HG02623 (cell line): ENCODE results near the gene CEP250.
"Not testable (repeated sequence)": the region's sequence is repeated elsewhere in the genome, so short reads cannot be mapped to it uniquely, and the experiment has no call there.

ENCODE experiments used
- ATAC-seq: cut with Tn5 transposase; IDR thresholded peaks from one replicate; pipeline ENCODE4 v1.9.1; 2021; ENCODE audit warnings: moderate library complexity; ENCODE audit not compliant: unreplicated experiment

CEP250 gene

GRCh38 chr20:35456700-35457099 lies 1.3 kb downstream of the CEP250 start:
- ATAC-seq: not testable (repeated sequence)

GRCh38 chr20:35457539-35457938 lies 2.1 kb downstream of the CEP250 start:
- ATAC-seq: not testable (repeated sequence)

GRCh38 chr20:35458388-35458787 lies 3.0 kb downstream of the CEP250 start:
- no peak for ATAC-seq

- ATAC-seq: no peak
Observed at GRCh38 chr20:35461620-35462019, 6.2 kb downstream of the CEP250 start.

- ATAC-seq: no peak
Observed at GRCh38 chr20:35462351-35462750, 7.0 kb downstream of the CEP250 start.

GRCh38 chr20:35463455-35464300 lies 8.3 kb downstream of the CEP250 start:
- ATAC-seq: no peak

- no peak for ATAC-seq
Observed at GRCh38 chr20:35465976-35466375, 10.6 kb downstream of the CEP250 start.

GRCh38 chr20:35466856-35467255 lies 11.5 kb downstream of the CEP250 start:
- ATAC-seq: no peak

GRCh38 chr20:35467339-35468224 lies 12.2 kb downstream of the CEP250 start:
- ATAC-seq: no peak

GRCh38 chr20:35468671-35469334 lies 13.4 kb downstream of the CEP250 start:
- ATAC-seq: no peak

GRCh38 chr20:35472209-35472608 lies 16.8 kb downstream of the CEP250 start:
- no peak for ATAC-seq

- no peak for ATAC-seq
Observed at GRCh38 chr20:35473684-35474083, 18.3 kb downstream of the CEP250 start.

- no peak for ATAC-seq
Observed at GRCh38 chr20:35474303-35474871, 19.0 kb downstream of the CEP250 start.

- ATAC-seq: no peak
Observed at GRCh38 chr20:35476288-35476687, 20.9 kb downstream of the CEP250 start.

GRCh38 chr20:35478804-35479472 lies 23.5 kb downstream of the CEP250 start:
- ATAC-seq: no peak

- no peak for ATAC-seq
Observed at GRCh38 chr20:35479798-35480197, 24.4 kb downstream of the CEP250 start.

GRCh38 chr20:35487479-35487878 lies 32.1 kb downstream of the CEP250 start:
- no peak for ATAC-seq

GRCh38 chr20:35489717-35490116 lies 34.3 kb downstream of the CEP250 start:
- ATAC-seq: no peak

GRCh38 chr20:35490736-35491181 lies 35.4 kb downstream of the CEP250 start:
- peak; percentile 82 for ATAC-seq

GRCh38 chr20:35491823-35492222 lies 36.4 kb downstream of the CEP250 start:
- ATAC-seq: no peak
